Measurements from ENCODE around the gene ICOS. TPM values are rescaled to one million over a fixed set of nuclear protein-coding genes. Genes with fewer than 3 reads are reported as not detected.
"Not testable (repeated sequence)": the region's sequence is repeated elsewhere in the genome, so short reads cannot be mapped to it uniquely, and the experiment has no call there.

The ICOS gene
- total RNA-seq, 1 donor from 2014 or later = not detected

DNA sequence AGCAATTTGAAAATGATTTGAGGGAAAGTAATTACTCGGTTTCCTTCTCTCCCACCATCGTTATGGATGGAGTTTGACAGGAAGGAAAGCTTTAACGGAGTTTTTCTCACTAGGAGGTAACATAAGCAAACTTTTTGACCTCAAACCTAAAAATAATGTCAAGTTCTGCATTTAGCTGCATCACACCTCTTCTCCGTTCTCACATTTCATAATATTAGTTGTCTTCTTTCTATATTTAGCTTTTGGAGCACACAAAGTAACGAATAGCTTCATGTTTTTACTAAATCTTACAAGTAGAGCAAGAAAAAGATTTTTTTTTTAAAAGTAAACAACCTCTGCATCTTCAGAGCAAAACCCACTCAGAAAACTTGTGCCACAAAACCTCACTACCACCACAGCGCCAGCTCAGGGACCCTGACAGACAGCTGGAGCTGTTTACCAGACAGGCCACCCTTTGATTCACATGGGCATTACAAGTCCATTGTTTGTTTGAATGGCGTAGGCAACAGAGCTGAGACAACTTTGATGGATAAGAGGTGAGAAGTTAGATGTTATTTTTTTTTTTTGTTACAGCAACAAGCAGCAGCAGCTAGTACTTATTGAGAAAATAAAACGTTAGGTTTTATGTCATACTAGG lies 21.9 kb upstream of the ICOS start:
- intact Hi-C loops (cut with DNase I) = loop anchor here (10.0 kb wide), 1 partner anchor 680 kb away; the partner anchor contains the start of gene CYP20A1
- DNase-seq (ENCODE audit: low spot score) = no peak

DNA sequence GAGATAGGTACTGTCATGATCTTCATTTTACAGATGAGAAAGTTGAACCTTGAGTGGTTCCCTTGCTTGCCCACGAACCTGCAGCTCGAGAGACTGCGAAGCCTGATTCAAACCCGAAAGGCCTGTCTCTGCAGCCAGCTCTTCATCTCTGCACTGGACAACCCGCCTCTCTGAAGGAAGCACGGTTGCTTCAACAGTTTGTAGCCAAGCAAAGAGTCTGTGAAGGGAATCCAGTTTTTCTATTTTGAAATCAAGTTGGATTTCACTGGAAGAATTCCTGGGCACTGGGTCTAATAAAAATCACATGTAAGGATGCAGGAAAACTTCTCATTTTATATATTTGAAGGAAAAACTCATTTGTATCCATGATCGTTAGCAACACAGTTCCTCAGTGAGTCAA lies 21.3 kb upstream of the ICOS start:
- intact Hi-C loops (cut with DNase I) = loop anchor here (10.0 kb wide), 1 partner anchor 680 kb away; the partner anchor contains the start of gene CYP20A1
- DNase-seq (ENCODE audit: low spot score) = no peak

DNA sequence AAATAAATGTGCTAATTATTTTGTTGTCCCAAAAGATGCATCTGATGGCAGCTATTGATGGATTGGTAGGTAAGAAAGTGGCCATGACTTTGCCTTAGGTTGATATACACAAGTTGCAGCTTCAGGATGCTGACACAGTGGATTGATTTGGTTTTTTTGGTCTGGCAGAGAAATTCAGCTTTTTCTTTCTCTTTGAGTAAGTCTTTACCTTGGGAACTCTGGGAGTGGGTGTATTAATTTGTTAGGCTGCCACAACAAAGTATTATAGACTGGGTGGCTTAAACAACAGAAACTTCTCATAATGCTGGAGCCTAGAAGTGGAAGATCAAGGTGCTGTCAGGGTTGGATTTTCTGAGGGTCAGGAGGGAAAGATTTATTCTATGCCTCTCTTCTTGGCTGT lies 19.8 kb upstream of the ICOS start:
- no peak for DNase-seq (ENCODE audit: low spot score)
- intact Hi-C loops (cut with DNase I) = loop anchor here (10.0 kb wide), 1 partner anchor 682 kb away; the partner anchor contains the start of gene CYP20A1

DNA sequence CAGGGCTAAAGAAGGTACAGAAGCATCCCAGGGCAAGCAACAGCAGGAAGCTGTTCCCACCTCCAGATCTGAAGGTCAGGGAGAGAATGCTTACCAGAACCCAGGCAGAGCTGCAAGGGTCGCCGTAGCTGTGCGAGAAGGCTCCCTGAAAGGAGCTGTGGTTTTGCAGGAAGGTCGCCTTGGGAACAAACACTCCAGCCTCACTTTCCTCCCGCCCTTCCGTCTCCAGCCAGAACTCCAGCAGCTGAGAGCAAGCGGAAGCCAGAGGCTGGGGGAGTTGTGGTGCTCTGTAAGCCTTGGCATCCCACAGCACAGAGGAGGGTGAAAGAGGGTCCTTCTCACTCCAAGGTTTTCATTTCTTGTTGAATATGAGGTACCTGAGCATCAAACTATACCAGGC lies 18.3 kb upstream of the ICOS start:
- intact Hi-C loops (cut with DNase I) = loop anchor here (10.0 kb wide), 1 partner anchor 683 kb away; the partner anchor contains the start of gene CYP20A1
- DNase-seq (ENCODE audit: low spot score) = no peak

DNA sequence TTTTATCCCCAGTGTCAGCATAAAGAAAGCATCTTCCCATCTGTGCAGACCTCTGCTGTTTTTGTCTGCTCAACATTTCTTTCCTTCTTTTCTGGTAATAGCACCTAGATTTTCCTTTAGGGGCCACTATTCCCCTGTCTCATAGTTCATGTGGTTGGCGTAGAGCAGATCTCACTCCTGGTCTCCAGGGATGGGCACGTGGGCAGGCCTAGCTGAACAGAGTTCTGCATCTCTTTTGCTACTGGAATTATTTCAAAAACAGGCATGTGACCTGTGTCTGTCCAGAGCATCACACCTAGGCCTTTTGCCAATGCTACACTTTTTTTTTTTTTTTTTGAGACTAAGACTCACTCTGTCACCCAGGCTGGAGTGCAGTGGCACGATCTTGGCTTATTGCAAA lies 17.7 kb upstream of the ICOS start:
- DNase-seq (ENCODE audit: low spot score) = no peak
- intact Hi-C loops (cut with DNase I) = loop anchor here (10.0 kb wide), 1 partner anchor 684 kb away; the partner anchor contains the start of gene CYP20A1

DNA sequence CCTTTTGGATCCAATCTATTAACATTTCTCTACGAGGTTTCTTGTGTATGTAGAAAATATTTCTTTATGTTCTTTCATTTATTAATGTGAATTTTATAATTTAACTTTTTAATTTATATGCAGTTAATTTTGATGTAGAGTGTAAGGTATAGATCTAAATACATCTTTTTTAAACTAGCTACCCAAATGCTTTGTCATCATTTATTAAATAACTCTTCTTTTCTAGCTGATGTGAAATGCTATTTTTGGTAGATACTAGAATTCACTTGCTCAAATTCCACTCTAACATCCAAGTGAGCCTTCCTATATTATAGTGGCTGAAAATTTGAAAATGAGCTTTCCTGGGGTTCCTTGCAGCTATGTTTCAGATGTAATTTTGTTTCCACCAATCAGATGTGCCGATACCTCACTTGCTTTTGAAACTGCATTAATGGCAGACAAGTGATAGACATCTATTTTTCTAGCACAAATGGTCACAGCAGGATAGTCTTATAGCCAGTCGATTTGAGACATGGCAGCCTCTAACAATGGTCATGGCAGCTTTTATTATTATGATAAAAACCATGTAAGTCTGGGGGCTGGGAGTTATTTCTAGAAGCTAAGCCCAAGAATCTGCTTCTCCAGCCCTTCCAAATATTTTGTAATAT lies 10.9 kb upstream of the ICOS start:
- intact Hi-C loops (cut with DNase I) = no loop called here
- no peak for DNase-seq (ENCODE audit: low spot score)

DNA sequence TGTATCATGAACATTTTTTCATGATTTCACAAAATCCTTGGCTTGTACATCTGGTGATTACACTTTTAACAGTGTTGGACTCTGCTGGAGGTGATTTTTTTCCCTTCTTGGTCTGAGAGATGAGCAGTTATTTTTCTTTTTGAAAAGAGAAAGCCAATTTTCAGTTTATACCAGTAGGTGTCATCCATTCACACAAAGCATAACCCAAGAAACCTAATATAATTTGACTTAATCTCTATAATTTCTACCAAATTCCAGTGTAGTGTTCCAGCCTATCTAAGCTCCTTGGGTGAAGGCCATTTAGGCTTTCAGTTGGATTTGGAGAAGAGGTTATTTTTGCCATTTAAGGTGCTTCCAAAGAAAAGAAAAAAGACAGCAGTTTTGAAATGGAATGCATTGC lies 7.7 kb upstream of the ICOS start:
- intact Hi-C loops (cut with DNase I) = no loop called here
- no peak for DNase-seq (ENCODE audit: low spot score)

DNA sequence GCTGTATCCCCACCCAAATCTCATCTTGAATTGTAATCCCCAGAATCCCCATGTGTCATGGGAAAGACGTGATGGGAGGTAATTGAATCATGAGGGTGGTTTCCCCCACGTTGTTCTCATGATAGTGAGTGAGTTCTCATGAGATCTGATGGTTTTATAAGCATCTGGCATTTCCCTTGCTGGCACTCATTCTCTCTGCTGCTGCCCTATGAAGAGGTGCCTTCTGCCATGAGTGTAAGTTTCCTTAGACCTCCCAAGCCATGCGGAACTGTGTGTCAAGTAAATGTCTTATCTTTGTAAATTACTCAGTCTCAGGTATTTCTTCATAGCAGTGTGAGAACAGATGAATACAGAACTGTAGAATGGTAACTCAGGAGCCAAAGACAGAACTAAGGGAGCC lies 5.3 kb upstream of the ICOS start:
- DNase-seq (ENCODE audit: low spot score); intact Hi-C loops (cut with DNase I): not testable (repeated sequence)

DNA sequence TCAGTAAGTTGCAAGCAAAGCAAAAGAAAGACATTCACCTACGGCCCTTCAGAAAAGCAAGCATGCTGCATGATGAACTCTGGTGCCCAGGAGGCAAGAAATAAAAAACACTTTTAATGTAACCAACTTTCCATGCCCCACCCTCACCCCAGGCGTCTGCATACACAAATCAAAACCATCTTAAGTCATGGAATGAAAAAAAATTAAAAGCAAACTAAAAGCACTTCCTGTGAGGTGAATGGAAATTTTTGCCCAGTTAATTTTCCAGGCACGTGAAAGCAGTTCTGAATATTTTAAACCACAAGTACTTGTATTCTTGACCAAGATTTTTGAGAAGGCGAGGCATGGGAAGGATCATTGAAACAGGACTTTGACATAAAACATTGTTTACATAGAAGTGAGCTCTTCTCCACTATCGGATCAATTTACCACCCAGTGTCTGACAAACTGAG lies 2.5 kb upstream of the ICOS start:
- DNase-seq (ENCODE audit: low spot score) = no peak
- intact Hi-C loops (cut with DNase I) = no loop called here

DNA sequence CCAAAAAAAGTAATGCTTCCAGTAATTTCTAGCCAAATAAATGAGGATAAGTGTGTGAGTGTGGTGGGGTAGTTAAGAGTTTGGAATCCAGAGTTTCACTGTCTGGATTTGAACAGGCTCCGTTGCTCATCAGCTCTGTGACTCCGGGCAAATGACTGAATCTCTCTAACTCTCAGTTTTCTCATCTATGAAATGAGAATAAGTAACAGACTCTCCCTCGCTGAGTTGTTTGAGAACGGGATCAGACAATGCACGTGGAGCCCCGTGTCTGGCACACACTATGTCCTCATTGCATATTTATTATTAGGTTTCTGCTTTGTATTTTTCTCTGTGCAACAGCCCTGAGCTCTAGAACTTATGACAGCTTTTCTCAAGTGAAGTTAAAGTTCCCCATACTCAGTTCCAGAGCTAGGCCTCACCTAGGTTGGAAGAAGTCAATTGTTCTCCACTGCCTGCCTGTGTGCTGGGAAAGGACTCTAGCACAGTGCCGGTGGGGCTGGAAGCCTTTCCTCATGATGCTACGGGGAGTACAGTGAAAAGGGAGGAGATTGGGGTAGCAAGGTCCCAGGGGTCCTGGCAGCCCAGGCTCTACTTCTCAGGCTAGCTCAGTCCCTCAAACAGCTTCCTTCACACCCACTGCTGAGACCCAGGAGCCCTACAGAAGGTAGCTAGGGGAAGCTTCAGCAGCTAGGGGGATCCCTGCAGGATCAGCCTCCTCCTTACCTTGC lies 1.7 kb upstream of the ICOS start:
- no peak for DNase-seq (ENCODE audit: low spot score)
- intact Hi-C loops (cut with DNase I) = no loop called here

DNA sequence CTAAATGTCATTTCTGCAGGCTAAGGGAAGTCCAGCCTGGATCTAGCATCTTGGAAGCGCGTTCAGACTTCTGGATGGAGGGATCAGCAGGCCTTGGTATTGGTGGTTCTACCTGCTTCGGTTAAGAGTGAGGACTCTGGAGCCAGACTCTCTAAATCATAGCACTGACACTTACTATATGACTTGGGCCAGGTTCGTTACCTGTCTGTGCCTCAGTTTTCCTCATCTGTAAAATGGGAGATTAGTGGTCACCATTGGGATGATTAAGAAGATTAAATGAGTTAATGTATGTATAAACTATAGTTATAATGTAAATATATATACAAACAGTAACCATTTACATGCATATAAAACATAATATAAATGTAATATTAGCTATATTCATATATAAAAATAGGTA lies 995 bp upstream of the ICOS start:
- intact Hi-C loops (cut with DNase I) = no loop called here

DNA sequence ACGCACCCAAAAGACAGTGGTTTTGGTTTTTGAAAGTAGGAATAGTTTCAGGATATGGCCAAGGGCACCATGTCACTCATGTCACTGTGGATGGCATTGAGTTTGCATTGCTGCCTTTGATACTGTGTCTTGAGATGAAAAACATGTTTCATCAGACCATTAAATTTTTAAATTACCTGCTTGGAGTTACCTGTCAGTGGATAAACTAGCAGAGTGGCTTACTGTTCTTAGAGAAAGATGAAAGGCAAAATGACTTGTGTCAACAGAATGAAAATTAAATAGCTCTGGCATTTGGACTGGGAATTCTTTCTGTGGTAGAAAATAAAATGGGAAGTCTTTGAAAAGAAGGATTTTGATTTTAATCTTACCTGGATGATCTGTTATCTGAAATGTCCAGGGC lies 386 bp downstream of the ICOS start:
- intact Hi-C loops (cut with DNase I) = no loop called here
- no peak for DNase-seq (ENCODE audit: low spot score)

More for the DNA sequence above, 995 bp upstream of the ICOS start:
- DNase-seq (ENCODE audit: low spot score) = no peak

DNA sequence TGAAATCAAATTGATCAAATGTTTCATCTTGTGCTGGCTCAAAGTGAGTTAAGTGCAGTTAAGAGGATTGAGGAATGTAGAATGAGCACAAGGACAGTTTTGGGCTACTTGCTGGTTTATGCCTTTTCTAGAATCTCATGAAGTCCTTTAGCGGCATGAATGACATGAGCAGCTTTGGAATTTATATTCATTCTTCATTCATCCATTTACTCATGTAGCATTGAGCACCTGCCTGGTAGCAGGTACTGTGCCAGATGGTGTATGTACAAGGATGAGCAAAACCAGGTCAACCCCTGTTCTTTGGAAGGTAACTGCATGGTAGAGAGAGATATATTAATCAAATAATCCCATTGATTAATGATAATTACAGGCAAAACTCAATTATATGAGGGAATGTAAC lies 1.2 kb downstream of the ICOS start:
- intact Hi-C loops (cut with DNase I) = no loop called here
- DNase-seq (ENCODE audit: low spot score) = no peak

DNA sequence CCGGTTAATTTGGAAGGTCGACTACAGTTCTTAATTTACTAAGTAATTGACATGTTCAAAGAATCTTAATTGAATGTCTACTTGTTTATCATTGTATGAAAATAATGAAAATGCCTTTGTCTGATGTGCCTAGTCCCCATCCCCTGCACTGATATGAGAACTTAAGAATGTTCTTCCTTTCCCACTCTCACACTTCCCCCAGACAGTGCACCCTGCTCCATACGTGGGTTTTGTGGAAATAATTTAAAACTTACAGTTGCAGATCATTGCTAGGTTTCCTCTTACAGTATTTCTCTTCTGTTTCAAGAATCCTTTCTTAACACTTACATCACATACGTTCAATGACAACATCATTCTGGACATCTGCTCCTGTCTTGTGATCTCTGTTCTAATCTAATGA lies 3.5 kb downstream of the ICOS start:
- intact Hi-C loops (cut with DNase I) = no loop called here
- DNase-seq (ENCODE audit: low spot score) = no peak

DNA sequence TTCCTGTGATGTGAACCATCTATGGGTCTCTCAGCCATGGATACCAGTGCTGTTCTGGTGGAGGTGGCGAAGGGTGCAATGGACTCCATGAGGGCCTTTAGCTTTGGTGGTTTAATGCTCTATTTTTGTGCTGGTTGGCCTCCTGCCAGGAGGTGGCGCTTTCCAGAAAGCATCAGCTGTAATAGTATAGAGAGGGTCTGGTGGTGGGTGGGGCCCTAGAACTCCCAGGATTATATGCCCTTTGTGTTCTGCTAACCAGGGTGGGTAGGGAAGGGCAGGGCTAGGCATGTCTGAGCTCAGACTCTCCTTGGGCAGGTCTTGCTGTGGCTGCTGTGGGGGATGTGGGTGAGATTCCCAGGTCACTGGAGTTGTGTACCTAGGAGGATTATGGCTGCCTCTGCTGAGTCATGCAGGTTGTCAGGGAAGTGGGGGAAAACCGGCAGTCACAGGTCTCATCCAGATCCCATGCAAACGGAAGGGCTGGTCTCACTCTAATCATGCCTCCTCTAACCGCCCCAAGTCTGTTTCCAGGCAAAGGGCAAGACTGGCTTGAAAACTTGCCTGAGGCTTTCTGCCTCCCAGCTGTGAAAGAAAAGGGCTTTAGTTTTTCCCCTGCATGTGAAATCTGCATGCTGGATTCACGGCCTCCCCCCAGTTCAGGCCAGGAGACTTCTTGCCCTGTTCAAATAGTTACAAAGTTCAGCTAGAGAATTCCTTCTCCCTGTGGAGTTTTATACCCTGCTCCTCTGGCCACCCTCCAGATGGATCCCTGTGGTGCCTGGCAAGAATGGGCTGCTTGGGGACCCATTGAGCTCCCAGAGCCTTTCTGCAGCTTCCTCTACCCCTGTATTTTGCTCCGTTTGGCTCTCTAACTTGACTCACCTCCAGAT lies 7.2 kb downstream of the ICOS start:
- intact Hi-C loops (cut with DNase I); DNase-seq (ENCODE audit: low spot score): not testable (repeated sequence)

DNA sequence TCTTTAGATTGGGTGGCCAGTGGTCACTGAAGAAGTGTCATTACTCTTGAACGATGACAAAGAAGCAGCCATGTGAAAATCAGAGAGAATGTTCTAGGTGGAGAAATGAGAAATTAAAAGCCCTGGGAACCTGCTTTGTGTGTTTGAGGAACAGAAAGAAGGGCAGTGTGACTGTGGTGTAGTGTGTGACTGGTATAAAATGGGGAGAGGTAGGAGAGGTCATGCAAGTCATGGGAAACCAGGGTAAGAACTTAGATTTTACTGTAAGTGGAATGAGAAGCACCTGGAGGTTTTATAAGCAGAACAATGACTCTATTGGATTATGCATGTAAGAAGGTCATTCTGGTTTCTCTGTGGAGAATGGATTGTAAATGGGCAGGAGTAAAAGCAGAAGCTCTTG lies 12.2 kb downstream of the ICOS start:
- DNase-seq (ENCODE audit: low spot score) = no peak
- intact Hi-C loops (cut with DNase I) = no loop called here

DNA sequence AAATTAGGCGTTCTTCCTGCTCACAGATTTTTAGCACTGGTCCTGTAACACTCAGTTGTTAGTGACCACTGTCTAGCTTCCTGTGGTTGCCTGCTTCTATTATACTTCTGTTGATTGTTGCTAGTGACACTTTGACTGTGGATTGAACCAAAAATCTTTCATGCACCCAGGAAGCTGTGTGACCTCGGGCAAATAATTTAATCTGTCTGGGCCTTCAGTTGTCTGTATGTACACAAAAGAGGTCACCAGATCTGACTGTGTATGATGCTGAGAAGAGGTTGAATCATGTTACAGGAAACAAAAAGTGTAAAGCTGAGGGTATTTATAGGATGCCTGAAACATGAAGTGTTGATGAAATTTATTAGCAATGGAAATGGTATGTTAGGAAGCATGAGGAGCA lies 12.7 kb downstream of the ICOS start:
- intact Hi-C loops (cut with DNase I) = no loop called here
- DNase-seq (ENCODE audit: low spot score) = no peak

DNA sequence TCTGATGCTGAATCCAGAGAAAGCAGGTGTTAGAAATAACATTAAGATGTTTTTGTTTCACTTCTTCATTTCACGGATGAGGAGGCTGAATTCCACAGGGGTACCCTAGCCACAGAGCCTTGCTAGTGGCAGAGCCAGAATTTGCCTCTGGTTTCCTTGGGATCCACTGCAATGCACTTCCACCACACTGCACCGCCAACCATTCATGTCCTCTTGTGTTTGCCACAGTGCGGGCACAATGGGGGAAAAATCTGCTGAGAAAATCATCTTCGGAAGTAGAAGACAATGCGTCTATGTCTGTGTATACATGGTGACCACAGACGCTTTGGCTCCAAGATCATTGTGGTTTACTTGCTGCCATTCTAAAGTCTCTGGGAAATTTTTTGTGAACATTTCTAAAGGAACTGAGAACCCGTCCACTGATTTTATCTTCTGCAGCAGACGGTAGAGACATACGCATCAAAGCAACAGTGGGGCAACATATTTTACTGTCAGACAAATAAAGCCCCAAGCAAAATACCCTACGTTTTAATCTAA lies 14.9 kb downstream of the ICOS start:
- intact Hi-C loops (cut with DNase I) = no loop called here
- DNase-seq (ENCODE audit: low spot score) = no peak

DNA sequence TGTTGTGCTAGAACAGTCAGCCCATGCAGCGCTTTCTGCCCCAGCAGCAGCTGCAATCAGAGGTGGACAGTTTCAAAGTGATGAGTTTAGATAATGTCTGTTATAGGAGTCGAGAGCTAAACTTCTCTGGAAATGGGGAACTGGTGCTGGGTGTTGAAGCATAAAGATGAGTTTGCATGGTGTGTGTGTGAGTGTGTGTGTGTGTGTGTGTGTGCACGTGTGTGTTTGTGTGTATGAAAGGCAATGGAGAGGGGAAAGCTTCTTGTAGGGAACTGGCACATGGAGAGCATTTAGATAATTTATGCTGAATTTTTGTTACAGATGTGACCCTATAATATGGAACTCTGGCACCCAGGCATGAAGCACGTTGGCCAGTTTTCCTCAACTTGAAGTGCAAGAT lies 22.7 kb downstream of the ICOS start:
- intact Hi-C loops (cut with DNase I) = no loop called here
- DNase-seq (ENCODE audit: low spot score) = no peak
